ENCODE results near the gene DERL3.

DERL3 gene

GRCh38 chr22:23849009-23850006 lies 10.5 kb upstream of the DERL3 start:
- peak; percentile 64 for DNase-seq
- in situ Hi-C loops (cut with HindIII; ENCODE audit: low pct_ligation_motif_present, low pct_unique_long_range_greater_than_20kb, low sequenced_read_pairs): no loop called here

- in situ Hi-C loops (cut with HindIII; ENCODE audit: low pct_ligation_motif_present, low pct_unique_long_range_greater_than_20kb, low sequenced_read_pairs): no loop called here
- no peak for DNase-seq
These were observed 9.4 kb upstream of the DERL3 start for GRCh38 chr22:23847991-23848864.

DNA sequence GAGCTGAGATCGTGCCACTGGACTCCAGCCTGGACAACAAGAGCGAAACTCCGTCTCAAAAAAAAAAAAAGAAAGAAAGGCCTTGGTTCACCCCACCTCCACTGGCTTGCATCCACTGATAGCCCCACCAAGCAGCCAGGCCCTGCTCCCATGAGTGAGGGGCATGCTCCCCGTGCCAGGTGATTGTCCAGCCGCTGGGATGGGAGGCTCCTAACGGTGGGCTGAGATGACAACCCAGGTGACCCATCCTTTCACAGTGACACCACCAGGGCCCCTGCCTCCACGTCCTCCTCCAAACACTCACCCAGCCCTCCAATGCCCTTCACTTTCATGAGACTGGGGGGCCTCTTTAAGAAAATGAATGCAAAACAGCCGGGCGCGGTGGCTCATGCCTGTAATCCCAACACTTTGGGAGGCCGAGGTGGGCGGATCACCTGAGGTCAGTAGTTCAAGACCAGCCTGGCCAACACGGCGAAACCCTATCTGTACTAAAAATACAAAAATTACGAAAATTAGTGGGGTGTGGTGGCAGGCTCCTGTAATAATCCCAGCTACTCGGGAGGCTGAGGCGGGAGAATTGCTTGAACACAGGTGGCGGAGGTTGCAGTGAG lies 8.6 kb upstream of the DERL3 start:
- in situ Hi-C loops (cut with HindIII; ENCODE audit: low pct_ligation_motif_present, low pct_unique_long_range_greater_than_20kb, low sequenced_read_pairs): no loop called here

DNA sequence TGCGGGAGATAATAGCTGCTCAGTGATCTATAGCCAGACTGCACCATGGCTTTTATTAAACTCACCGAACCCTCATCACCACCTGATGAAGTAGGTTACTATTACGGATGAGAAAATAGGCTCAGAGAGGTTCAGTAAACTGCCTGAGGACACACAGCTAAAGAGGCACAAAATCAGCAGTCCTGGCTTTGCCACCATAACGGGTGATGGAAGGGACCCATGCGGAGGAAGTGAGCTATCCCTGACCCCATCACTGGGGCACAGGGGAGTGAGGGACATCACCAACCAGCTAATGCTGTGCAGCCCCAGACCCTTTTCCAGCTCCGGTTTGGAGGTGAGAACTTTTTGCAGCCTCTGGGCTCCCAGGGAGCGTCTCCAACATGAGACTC lies 7.3 kb upstream of the DERL3 start:
- DNase-seq: no peak
- in situ Hi-C loops (cut with HindIII; ENCODE audit: low pct_ligation_motif_present, low pct_unique_long_range_greater_than_20kb, low sequenced_read_pairs): no loop called here

More for the DNA sequence above, 8.6 kb upstream of the DERL3 start:
- no peak for DNase-seq

- no peak for DNase-seq
- in situ Hi-C loops (cut with HindIII; ENCODE audit: low pct_ligation_motif_present, low pct_unique_long_range_greater_than_20kb, low sequenced_read_pairs): no loop called here
These were observed 6.7 kb upstream of the DERL3 start for GRCh38 chr22:23845265-23846080.

DNA sequence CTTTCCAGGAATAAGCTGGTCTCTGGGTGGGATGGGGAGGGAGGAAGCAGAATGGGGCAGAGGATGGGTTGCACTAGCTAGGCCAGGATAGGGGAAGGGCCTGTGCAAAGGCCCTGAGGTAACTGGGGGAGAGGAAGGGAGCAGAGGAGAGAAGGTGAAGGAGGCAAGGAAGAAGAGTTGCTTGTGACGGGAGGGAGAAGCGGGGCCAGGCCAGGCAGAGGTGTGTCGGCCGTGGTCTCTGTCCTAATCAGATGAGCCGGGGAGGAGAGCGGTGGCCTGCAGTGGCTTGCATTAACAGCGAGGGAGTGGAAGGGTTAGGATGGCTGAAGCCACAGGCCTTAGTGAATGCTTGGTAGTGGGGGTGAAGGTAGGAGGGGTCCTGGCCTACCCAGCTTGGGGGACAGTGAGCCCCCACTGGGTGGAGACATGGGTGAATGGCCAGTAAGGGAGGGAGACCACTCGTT lies 6.0 kb upstream of the DERL3 start:
- in situ Hi-C loops (cut with HindIII; ENCODE audit: low pct_ligation_motif_present, low pct_unique_long_range_greater_than_20kb, low sequenced_read_pairs): no loop called here
- no peak for DNase-seq

DNA sequence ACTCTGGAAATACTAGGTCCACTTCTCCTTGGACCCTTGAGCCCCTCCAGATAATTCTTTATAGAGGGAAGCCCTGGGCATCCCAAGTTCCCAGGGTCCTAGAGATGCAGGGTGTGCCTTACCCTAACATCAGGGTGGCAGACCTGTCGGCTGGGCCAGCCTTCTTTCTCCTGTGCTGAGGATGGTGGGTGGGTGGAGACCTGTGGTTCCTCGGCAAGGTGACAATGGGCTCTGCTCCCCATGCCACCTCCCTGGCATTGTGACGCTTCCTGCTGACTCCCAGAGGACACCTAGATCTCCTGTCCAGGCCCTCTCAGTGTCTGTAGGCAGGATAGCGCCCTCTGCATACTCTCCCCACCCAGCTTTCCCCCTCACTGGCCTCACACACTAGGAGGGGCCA lies 3.8 kb upstream of the DERL3 start:
- in situ Hi-C loops (cut with HindIII; ENCODE audit: low pct_ligation_motif_present, low pct_unique_long_range_greater_than_20kb, low sequenced_read_pairs): no loop called here
- DNase-seq: no peak

DNA sequence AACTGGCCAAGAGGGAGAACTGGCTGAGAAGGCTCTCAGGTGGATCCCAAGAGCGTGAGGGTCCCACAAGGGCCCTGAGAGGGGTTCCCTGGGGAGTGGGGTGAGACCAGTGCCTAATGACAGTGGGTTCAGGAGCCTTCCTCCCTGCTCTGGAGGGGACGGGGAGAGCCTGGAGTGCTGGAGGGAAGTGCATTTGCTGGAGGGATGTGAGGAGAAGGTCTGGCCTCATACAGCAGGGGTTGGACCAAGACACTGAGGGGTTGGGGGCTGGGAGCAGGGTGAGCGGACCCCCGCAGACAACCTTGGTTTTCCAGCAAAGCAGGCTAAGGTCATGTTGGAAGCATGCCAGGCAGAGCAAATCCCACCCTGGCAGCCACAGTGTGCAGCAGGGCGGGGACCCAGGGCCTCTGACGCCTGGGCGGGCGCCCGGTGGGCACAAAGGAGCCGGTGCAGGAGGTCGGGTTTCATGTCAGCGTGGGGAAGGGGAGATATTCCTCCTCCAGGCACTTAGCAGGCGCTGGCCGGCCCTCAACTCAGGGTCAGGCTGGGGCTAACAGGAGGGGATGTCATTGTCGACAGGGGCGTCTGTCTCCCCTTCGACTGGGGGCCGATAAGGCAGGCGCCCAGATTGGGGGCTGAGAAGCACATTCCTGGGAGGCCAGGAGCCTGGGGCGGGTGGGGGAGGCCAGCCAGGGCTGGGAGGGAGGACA lies 3.1 kb upstream of the DERL3 start:
- in situ Hi-C loops (cut with HindIII; ENCODE audit: low pct_ligation_motif_present, low pct_unique_long_range_greater_than_20kb, low sequenced_read_pairs): no loop called here

GRCh38 chr22:23841292-23841691 lies 2.5 kb upstream of the DERL3 start:
- no peak for DNase-seq
- in situ Hi-C loops (cut with HindIII; ENCODE audit: low pct_ligation_motif_present, low pct_unique_long_range_greater_than_20kb, low sequenced_read_pairs): no loop called here

More for the DNA sequence above, 3.1 kb upstream of the DERL3 start:
- no peak for DNase-seq

GRCh38 chr22:23840026-23840425 lies 1.2 kb upstream of the DERL3 start:
- in situ Hi-C loops (cut with HindIII; ENCODE audit: low pct_ligation_motif_present, low pct_unique_long_range_greater_than_20kb, low sequenced_read_pairs): no loop called here
- DNase-seq: no peak

GRCh38 chr22:23837911-23838680 lies 710 bp downstream of the DERL3 start:
- no peak for DNase-seq
- in situ Hi-C loops (cut with HindIII; ENCODE audit: low pct_ligation_motif_present, low pct_unique_long_range_greater_than_20kb, low sequenced_read_pairs): no loop called here

GRCh38 chr22:23837496-23837859 lies 1.3 kb downstream of the DERL3 start:
- in situ Hi-C loops (cut with HindIII; ENCODE audit: low pct_ligation_motif_present, low pct_unique_long_range_greater_than_20kb, low sequenced_read_pairs): no loop called here
- no peak for DNase-seq

- in situ Hi-C loops (cut with HindIII; ENCODE audit: low pct_ligation_motif_present, low pct_unique_long_range_greater_than_20kb, low sequenced_read_pairs): no loop called here
- no peak for DNase-seq
These were observed 1.9 kb downstream of the DERL3 start for GRCh38 chr22:23836692-23837495.

- no peak for DNase-seq
- in situ Hi-C loops (cut with HindIII; ENCODE audit: low pct_ligation_motif_present, low pct_unique_long_range_greater_than_20kb, low sequenced_read_pairs): no loop called here
These were observed 2.5 kb downstream of the DERL3 start for GRCh38 chr22:23836281-23836680.

DNA sequence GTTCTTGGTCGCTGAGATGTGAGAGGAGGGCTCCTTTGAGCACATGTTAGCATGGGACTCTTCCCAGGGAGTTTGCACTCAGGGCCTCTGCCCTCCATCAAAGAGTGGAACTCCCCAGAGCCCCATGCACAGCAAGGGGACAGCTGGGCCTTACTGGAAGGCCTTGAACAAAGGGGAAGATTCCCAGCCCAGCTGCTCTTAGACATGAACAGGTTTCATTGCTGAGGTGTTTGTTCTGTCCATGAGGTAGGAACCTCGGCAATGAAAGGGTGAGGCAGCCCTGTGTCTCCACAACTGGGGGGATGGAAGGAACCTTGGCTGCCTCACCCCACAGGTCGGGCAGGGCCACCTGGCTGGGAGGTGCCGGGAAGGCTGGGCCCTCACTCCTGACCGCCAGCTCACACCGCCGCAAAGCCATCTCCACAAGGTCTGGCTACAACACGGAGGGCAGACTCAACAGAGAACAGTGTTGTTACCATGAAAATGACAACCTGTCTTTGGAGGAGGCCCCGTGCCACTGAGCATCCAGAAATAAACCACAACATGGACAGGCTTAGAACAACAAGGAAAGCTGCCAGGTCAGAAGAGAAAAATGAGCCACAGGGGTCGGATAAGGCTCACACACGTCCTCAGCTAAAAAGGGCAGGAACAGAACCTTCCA lies 3.2 kb downstream of the DERL3 start:
- no peak for DNase-seq
- in situ Hi-C loops (cut with HindIII; ENCODE audit: low pct_ligation_motif_present, low pct_unique_long_range_greater_than_20kb, low sequenced_read_pairs): no loop called here

Data from ACHN (cell line).